ENCODE results near the gene IKZF2. TPM values are rescaled to one million over a fixed set of nuclear protein-coding genes. Genes with fewer than 3 reads are reported as not detected.

IKZF2 gene
- total RNA-seq, 1 experiment from 2014 or later: 5.2 TPM

DNA sequence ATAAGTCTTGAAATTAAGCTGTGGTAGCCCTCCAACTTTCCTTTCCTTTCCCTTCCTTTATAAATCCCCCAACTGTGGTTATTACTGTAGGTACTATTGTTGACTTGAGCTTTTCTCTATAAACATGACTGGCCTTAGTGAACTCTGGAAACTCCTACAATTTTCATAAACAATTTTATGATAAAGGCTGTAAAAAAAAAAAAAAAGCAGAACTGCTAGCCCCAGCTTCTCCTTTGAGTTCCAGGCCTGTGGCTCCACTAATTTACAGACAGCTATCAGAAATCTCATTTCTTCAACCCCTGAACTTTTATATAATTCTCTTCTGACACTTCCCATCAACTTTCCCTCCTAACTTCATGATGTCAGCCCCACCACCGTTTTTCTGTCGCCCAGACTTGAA, 174.3 kb downstream of the IKZF2 start:
- no peaks in the 10 kb centered on the region for H3K4me1 ChIP-seq (ENCODE audit: insufficient read depth, low read length)
- no peaks in the 10 kb centered on the region for H3F3A ChIP-seq (ENCODE audit: low read length, unreplicated experiment)
- H3K79me2 ChIP-seq (ENCODE audit: low read length): no peaks in the 10 kb centered on the region
- H2AFZ ChIP-seq (ENCODE audit: low read length): no peak overlapping the region
- H4K20me1 ChIP-seq (ENCODE audit: low read length): no peaks in the 10 kb centered on the region
- no peaks in the 10 kb centered on the region for H3K9me3 ChIP-seq (ENCODE audit: low read length)
- no peak overlapping the region for H3K27ac ChIP-seq (ENCODE audit: low read length)
- no TSS peak for BruUV-seq (replicated peaks)
- H3K36me3 ChIP-seq (ENCODE audit: low read depth, low read length): no peaks in the 10 kb centered on the region
- TF ChIP-seq EZH2phosphoT487 (IDR thresholded peaks at IDR 0.05; ENCODE audit: borderline replicate concordance, low read length) (no peak), EZH2 (IDR thresholded peaks at IDR 0.05; ENCODE audit: low read length, unreplicated experiment) (no peak)
- TF ChIP-seq, protein P1, sequence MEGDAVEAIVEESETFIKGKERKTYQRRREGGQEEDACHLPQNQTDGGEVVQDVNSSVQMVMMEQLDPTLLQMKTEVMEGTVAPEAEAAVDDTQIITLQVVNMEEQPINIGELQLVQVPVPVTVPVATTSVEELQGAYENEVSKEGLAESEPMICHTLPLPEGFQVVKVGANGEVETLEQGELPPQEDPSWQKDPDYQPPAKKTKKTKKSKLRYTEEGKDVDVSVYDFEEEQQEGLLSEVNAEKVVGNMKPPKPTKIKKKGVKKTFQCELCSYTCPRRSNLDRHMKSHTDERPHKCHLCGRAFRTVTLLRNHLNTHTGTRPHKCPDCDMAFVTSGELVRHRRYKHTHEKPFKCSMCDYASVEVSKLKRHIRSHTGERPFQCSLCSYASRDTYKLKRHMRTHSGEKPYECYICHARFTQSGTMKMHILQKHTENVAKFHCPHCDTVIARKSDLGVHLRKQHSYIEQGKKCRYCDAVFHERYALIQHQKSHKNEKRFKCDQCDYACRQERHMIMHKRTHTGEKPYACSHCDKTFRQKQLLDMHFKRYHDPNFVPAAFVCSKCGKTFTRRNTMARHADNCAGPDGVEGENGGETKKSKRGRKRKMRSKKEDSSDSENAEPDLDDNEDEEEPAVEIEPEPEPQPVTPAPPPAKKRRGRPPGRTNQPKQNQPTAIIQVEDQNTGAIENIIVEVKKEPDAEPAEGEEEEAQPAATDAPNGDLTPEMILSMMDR (conservative IDR thresholded peaks at IDR 0.05; ENCODE audit: low read depth, low read length): no peak
- no peaks in the 10 kb centered on the region for H3K9me2 ChIP-seq (replicated peaks; ENCODE audit: low read length)
- intact Hi-C loops (cut with micrococcal nuclease): no loop called here
- ChIA-PET CTCF (no interaction called here), POLR2A (ENCODE audit: unreplicated experiment) (no interaction called here)
- DNase-seq (no peak), ATAC-seq (no peak)
- no peak overlapping the region for H3K4me3 ChIP-seq (ENCODE audit: low read length)
- H3K9ac ChIP-seq (ENCODE audit: low read length): no peak overlapping the region
- no peaks in the 10 kb centered on the region for H3K27me3 ChIP-seq (ENCODE audit: low read length)
- no peak overlapping the region for H3K4me2 ChIP-seq (ENCODE audit: low read length)

DNA sequence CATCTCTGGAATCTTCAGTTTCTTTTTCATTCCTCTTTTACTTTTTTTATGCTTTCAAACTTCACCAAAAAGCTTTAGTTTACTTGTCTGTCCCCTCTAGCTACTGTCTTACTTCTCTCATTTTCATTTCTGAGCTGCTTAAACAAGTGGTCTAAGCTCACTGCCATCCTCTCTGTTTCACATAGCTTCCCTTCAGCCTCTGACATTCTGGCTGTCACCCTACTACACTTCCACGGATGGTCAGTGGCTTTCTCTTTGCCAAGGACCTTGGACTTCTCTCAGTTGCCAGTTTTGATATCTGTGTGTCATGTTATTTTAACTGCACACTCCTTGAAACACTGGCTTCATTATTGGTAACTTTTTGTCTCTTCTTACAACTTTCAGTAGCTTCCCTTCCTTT, 176.1 kb downstream of the IKZF2 start:
- ATAC-seq: no peak
- no peak overlapping the region for H2AFZ ChIP-seq (ENCODE audit: low read length)
- no peaks in the 10 kb centered on the region for H3K9me3 ChIP-seq (ENCODE audit: low read length)
- H4K20me1 ChIP-seq (ENCODE audit: low read length): no peaks in the 10 kb centered on the region
- no peak for TF ChIP-seq EZH2 (IDR thresholded peaks at IDR 0.05; ENCODE audit: low read length, unreplicated experiment)
- H3K27ac ChIP-seq (ENCODE audit: low read length): no peak overlapping the region
- DNase-seq: no peak
- no TSS peak for BruUV-seq (replicated peaks)
- H3K36me3 ChIP-seq (ENCODE audit: low read depth, low read length): no peaks in the 10 kb centered on the region
- no peaks in the 10 kb centered on the region for H3K79me2 ChIP-seq (ENCODE audit: low read length)
- ChIA-PET POLR2A (ENCODE audit: unreplicated experiment) (no interaction called here), CTCF (no interaction called here)
- no peak overlapping the region for H3K4me2 ChIP-seq (ENCODE audit: low read length)
- H3K4me1 ChIP-seq (ENCODE audit: insufficient read depth, low read length): no peaks in the 10 kb centered on the region
- intact Hi-C loops (cut with micrococcal nuclease): no loop called here
- no peaks in the 10 kb centered on the region for H3K27me3 ChIP-seq (ENCODE audit: low read length)
- H3K4me3 ChIP-seq (ENCODE audit: low read length): no peak overlapping the region
- no peak overlapping the region for H3K9ac ChIP-seq (ENCODE audit: low read length)
- H3F3A ChIP-seq (ENCODE audit: low read length, unreplicated experiment): no peaks in the 10 kb centered on the region
- H3K9me2 ChIP-seq (replicated peaks; ENCODE audit: low read length): no peaks in the 10 kb centered on the region

DNA sequence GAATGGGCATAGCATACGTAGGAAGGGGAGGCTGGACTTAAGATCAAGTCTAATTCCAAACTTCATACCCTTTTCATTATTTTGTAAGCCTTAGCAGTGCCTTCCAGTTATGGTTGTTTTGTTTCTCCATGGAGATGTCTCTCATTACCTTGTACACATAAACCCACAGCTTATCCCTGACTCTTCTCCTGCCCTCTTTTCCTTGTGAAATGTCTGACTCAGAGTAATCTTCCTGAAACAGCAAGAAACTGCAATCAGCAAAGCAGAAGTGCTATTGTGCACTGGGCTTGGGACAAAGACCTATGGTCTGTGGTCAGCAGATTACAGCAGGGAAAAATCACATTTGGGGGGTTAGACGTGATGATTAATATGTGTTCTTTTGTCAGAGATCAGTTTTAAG, 176.7 kb downstream of the IKZF2 start:
- Histone ChIP-seq H3K79me2 (ENCODE audit: low read length) (no peaks in the 10 kb centered on the region), H3K9ac (ENCODE audit: low read length) (no peak overlapping the region), H4K20me1 (ENCODE audit: low read length) (no peaks in the 10 kb centered on the region), H3K4me3 (ENCODE audit: low read length) (no peak overlapping the region), H3K4me1 (ENCODE audit: insufficient read depth, low read length) (no peaks in the 10 kb centered on the region), H3K9me2 (replicated peaks; ENCODE audit: low read length) (no peaks in the 10 kb centered on the region), H2AFZ (ENCODE audit: low read length) (no peak overlapping the region), H3K27me3 (ENCODE audit: low read length) (no peaks in the 10 kb centered on the region), H3F3A (ENCODE audit: low read length, unreplicated experiment) (no peaks in the 10 kb centered on the region), H3K4me2 (ENCODE audit: low read length) (no peak overlapping the region), H3K36me3 (ENCODE audit: low read depth, low read length) (no peaks in the 10 kb centered on the region), H3K9me3 (ENCODE audit: low read length) (no peaks in the 10 kb centered on the region), H3K27ac (ENCODE audit: low read length) (no peak overlapping the region)
- TF ChIP-seq EZH2 (IDR thresholded peaks at IDR 0.05; ENCODE audit: low read length, unreplicated experiment): no peak
- no peak for TF ChIP-seq EZH2phosphoT487 (IDR thresholded peaks at IDR 0.05; ENCODE audit: borderline replicate concordance, low read length)
- TF ChIP-seq, protein P1 (conservative IDR thresholded peaks at IDR 0.05; ENCODE audit: low read depth, low read length): no peak
- ChIA-PET CTCF (no interaction called here), POLR2A (ENCODE audit: unreplicated experiment) (no interaction called here)
- ATAC-seq (peak; percentile 59), DNase-seq (peak; percentile 42)
- intact Hi-C loops (cut with micrococcal nuclease): no loop called here
- BruUV-seq (replicated peaks): no TSS peak

Measured in PC-3 (cell line).